Nephron progenitor cell (in vitro differentiated cells): ENCODE results near the gene SLC16A13.
A peak's percentile ranks its signal among the peaks of the same experiment; 100 is the strongest.

ENCODE experiments used
- DNase-seq: peaks from one replicate; pipeline ENCODE4 v3.0.0; 2021
- H3K27ac Mint-ChIP-seq: 2 replicates; pipeline ENCODE4 v1.8.0; 2021; ENCODE audit warnings: mild to moderate bottlenecking, moderate library complexity, mixed read lengths
- H3K27me3 Mint-ChIP-seq: 2 replicates; pipeline ENCODE4 v1.8.0; 2021; ENCODE audit warnings: mild to moderate bottlenecking, low read depth, mixed read lengths; ENCODE audit not compliant: poor library complexity
- H3K36me3 Mint-ChIP-seq: 2 replicates; pipeline ENCODE4 v1.8.0; 2021; ENCODE audit warnings: low read depth, mixed read lengths
- H3K4me1 Mint-ChIP-seq: 2 replicates; pipeline ENCODE4 v1.8.0; 2021; ENCODE audit warnings: mixed read lengths
- H3K4me3 Mint-ChIP-seq: 2 replicates; pipeline ENCODE4 v1.8.0; 2021; ENCODE audit warnings: mild to moderate bottlenecking, moderate library complexity, mixed read lengths
- H3K9me3 Mint-ChIP-seq: 2 replicates; pipeline ENCODE4 v1.8.0; 2021; ENCODE audit warnings: mild to moderate bottlenecking, moderate library complexity, mixed read lengths
- TF ChIP-seq, protein P1 (sequence below): fragments of 200-600 bp; sonication (generic); IDR thresholded peaks from 2 replicates; pipeline ENCODE4 v1.5.0; 2021; ENCODE audit warnings: antibody characterized with exemption

Gene SLC16A13

DNA sequence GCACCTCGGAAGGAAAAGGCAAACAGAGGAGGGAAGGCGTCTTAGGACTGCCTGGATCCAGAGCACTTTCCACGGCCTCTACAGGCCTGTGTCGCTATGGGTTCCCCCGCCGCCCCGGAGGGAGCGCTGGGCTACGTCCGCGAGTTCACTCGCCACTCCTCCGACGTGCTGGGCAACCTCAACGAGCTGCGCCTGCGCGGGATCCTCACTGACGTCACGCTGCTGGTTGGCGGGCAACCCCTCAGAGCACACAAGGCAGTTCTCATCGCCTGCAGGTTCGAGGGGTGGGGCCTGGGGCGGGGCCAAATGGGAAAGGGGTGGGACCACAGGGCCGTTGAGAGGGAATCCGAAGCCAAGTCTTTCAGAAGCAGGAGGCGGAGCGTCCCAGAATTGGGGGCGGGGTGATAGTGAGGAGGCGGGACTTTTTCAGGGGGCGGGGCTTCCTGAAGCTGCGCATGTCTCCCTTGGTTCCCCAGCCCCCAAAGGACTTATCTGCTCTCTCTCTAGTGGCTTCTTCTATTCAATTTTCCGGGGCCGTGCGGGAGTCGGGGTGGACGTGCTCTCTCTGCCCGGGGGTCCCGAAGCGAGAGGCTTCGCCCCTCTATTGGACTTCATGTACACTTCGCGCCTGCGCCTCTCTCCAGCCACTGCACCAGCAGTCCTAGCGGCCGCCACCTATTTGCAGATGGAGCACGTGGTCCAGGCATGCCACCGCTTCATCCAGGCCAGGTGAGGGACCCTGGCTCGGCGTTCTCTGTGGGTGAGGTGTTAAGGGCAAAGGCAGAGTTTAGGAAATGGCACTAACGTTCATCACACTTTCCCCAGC lies 12.0 kb upstream of the SLC16A13 start:
- Mint-ChIP-seq H3K4me1 (peaks cover 42% of the 10 kb centered on the region), H3K9me3 (no peaks in the 10 kb centered on the region), H3K27me3 (peaks cover 41% of the 10 kb centered on the region), H3K4me3 (peak overlapping the region; percentile 74), H3K36me3 (no peaks in the 10 kb centered on the region), H3K27ac (no peak overlapping the region)
- peak; percentile 94 for DNase-seq
- TF ChIP-seq, protein P1, sequence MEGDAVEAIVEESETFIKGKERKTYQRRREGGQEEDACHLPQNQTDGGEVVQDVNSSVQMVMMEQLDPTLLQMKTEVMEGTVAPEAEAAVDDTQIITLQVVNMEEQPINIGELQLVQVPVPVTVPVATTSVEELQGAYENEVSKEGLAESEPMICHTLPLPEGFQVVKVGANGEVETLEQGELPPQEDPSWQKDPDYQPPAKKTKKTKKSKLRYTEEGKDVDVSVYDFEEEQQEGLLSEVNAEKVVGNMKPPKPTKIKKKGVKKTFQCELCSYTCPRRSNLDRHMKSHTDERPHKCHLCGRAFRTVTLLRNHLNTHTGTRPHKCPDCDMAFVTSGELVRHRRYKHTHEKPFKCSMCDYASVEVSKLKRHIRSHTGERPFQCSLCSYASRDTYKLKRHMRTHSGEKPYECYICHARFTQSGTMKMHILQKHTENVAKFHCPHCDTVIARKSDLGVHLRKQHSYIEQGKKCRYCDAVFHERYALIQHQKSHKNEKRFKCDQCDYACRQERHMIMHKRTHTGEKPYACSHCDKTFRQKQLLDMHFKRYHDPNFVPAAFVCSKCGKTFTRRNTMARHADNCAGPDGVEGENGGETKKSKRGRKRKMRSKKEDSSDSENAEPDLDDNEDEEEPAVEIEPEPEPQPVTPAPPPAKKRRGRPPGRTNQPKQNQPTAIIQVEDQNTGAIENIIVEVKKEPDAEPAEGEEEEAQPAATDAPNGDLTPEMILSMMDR: no peak

DNA sequence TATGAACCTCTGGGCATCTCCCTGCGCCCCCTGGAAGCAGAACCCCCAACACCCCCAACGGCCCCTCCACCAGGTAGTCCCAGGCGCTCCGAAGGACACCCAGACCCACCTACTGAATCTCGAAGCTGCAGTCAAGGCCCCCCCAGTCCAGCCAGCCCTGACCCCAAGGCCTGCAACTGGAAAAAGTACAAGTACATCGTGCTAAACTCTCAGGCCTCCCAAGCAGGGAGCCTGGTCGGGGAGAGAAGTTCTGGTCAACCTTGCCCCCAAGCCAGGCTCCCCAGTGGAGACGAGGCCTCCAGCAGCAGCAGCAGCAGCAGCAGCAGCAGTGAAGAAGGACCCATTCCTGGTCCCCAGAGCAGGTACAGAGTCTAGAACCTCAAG lies 11.4 kb upstream of the SLC16A13 start:
- Mint-ChIP-seq H3K27ac (no peak overlapping the region), H3K36me3 (no peaks in the 10 kb centered on the region), H3K4me3 (no peak overlapping the region), H3K9me3 (no peaks in the 10 kb centered on the region), H3K4me1 (peaks cover 36% of the 10 kb centered on the region), H3K27me3 (peaks cover 46% of the 10 kb centered on the region)
- TF ChIP-seq, protein P1: no peak
- DNase-seq: no peak

DNA sequence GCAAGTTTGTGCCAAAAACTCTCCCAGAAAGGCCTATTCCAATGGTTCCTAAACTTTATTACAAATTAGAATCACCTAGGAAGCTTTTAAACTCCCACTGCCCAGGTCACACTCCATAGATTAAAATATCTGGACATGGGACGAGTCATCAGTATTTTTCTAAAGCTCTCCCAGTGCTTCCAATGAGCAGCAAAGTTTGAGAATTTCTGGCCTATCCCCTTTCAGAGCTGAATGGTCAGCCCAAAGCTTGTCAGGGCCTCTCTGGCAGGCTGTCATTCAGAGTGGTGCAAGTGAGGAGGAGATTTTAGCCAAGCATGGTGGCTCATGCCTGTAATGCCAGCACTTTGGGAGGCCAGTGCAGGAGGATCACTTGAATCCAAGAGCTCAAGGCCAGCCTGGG lies 10.6 kb upstream of the SLC16A13 start:
- no peak overlapping the region for H3K27ac Mint-ChIP-seq
- no peak overlapping the region for H3K4me3 Mint-ChIP-seq
- peaks cover 27% of the 10 kb centered on the region for H3K4me1 Mint-ChIP-seq
- H3K27me3 Mint-ChIP-seq: peaks cover 47% of the 10 kb centered on the region
- TF ChIP-seq, protein P1: no peak
- H3K36me3 Mint-ChIP-seq: no peaks in the 10 kb centered on the region
- no peaks in the 10 kb centered on the region for H3K9me3 Mint-ChIP-seq
- DNase-seq: no peak

DNA sequence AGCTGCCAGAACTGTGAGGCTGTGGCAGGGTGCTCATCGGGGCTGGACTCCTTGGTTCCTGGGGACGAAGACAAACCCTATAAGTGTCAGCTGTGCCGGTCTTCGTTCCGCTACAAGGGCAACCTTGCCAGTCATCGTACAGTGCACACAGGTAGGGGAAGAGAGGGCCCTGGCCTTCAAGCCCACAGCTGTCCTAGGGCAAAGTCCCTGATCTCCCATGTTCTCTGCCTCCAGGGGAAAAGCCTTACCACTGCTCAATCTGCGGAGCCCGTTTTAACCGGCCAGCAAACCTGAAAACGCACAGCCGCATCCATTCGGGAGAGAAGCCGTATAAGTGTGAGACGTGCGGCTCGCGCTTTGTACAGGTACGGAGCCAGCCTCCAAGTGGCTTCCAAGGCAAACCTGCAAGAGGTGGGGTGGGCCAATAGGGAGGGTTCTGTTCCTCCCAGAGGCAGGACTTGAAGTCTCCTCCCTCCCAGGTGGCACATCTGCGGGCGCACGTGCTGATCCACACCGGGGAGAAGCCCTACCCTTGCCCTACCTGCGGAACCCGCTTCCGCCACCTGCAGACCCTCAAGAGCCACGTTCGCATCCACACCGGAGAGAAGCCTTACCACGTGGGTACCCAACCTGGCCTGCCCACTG lies 9.2 kb upstream of the SLC16A13 start:
- H3K4me3 Mint-ChIP-seq: no peak overlapping the region
- TF ChIP-seq, protein P1: no peak
- peaks cover 14% of the 10 kb centered on the region for H3K4me1 Mint-ChIP-seq
- H3K9me3 Mint-ChIP-seq: no peaks in the 10 kb centered on the region
- DNase-seq: no peak
- no peaks in the 10 kb centered on the region for H3K36me3 Mint-ChIP-seq
- H3K27ac Mint-ChIP-seq: peak overlapping the region; percentile 25
- H3K27me3 Mint-ChIP-seq: peaks cover 44% of the 10 kb centered on the region

DNA sequence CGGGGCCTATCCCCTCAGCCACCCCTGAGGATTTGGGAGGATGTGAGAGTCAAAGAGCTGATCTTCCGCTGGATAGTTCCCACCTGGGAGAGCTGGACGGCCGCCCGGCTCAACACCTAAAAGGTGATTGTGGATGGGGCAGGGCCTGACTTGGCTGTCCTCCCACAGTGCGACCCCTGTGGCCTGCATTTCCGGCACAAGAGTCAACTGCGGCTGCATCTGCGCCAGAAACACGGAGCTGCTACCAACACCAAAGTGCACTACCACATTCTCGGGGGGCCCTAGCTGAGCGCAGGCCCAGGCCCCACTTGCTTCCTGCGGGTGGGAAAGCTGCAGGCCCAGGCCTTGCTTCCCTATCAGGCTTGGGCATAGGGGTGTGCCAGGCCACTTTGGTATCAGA lies 8.5 kb upstream of the SLC16A13 start:
- peak overlapping the region; percentile 42 for H3K27ac Mint-ChIP-seq
- no peak overlapping the region for H3K4me3 Mint-ChIP-seq
- no peak for DNase-seq
- TF ChIP-seq, protein P1: no peak
- H3K36me3 Mint-ChIP-seq: no peaks in the 10 kb centered on the region
- H3K4me1 Mint-ChIP-seq: peaks cover 11% of the 10 kb centered on the region
- peaks cover 37% of the 10 kb centered on the region for H3K27me3 Mint-ChIP-seq
- H3K9me3 Mint-ChIP-seq: no peaks in the 10 kb centered on the region
